Ovary (tissue), 3 donors: Measurements from ENCODE around the gene TRAM2.

ENCODE experiments used
- CTCF ChIP-seq, 3 donors: fragments of 450-650 bp in 2 of 3; fragments of 200-600 bp in 1 of 3; IDR thresholded peaks; one replicate each; pipeline versions ENCODE4 v1.5.1 to v1.8.0; 2016 to 2022; ENCODE audit warnings: antibody characterized with exemption in 3 of 3, mild to moderate bottlenecking in 1 of 3
- EP300 ChIP-seq: sonication (generic); formaldehyde crosslinking; IDR thresholded peaks from one replicate; pipeline ENCODE4 v1.6.1; 2017; ENCODE audit warnings: antibody characterized with exemption
- POLR2A ChIP-seq: fragments of 450-650 bp; IDR thresholded peaks from one replicate; pipeline ENCODE4 v1.6.1; 2017; ENCODE audit warnings: antibody characterized with exemption, mild to moderate bottlenecking, moderate library complexity
- donor health status: DM: no; HTN: no; CAD: no.

- no peak for TF ChIP-seq POLR2A
- no peak for TF ChIP-seq CTCF (IDR thresholded peaks at IDR 0.05)
- no peak for TF ChIP-seq EP300
Observed at GRCh38 chr6:52553158-52553557, 23.7 kb downstream of the TRAM2 start.
